Muscle of leg (tissue), 11 donors: ENCODE data around the gene DNAH14. TPM values are rescaled to one million over a fixed set of nuclear protein-coding genes. Genes with fewer than 3 reads are reported as not detected.
"Not testable (repeated sequence)": the region's sequence is repeated elsewhere in the genome, so short reads cannot be mapped to it uniquely, and the experiment has no call there.

Source experiments
- DNase-seq: peaks from one replicate; pipeline ENCODE4 v3.0.0; 2013
- H3K27ac ChIP-seq: one replicate; pipeline ENCODE4 v1.5.1; 2013; ENCODE audit warnings: mild to moderate bottlenecking, low read length, control low read depth
- H3K27me3 ChIP-seq: one replicate; pipeline ENCODE4 v1.6.1; 2013; ENCODE audit warnings: low read length; ENCODE audit not compliant: control insufficient read depth, insufficient read depth
- H3K36me3 ChIP-seq: one replicate; pipeline ENCODE4 v1.6.1; 2013; ENCODE audit warnings: low read length; ENCODE audit not compliant: control insufficient read depth, insufficient read depth
- H3K4me1 ChIP-seq: one replicate; pipeline ENCODE4 v1.6.1; 2013; ENCODE audit warnings: low read length; ENCODE audit not compliant: control insufficient read depth, insufficient read depth
- H3K4me3 ChIP-seq: one replicate; pipeline ENCODE4 v1.5.1; 2013; ENCODE audit warnings: low read length, control low read depth
- H3K9me3 ChIP-seq: replicated peaks from 2 replicates; pipeline ENCODE4 v1.6.1; 2013; ENCODE audit warnings: low read depth, low read length; ENCODE audit not compliant: control insufficient read depth
- WGBS: methylation state at CpG from one replicate; pipeline ENCODE4 v1.1.5; 2013; ENCODE audit warnings: missing lambda C conversion rate; ENCODE audit not compliant: insufficient coverage; 5-methylcytosine and 5-hydroxymethylcytosine counted together
- polyA plus RNA-seq, 8 donors: library from polyadenylated mRNA; unstranded; fragments of 120-200 nt; gene quantifications; one replicate each; pipeline versions ENCODE4 v1.2.1 to v1.2.3, GENCODE V29; 2013; ENCODE audit warnings: inconsistent platforms in 1 of 8, low replicate concordance in 1 of 8; ENCODE audit not compliant: insufficient read length in 8 of 8, insufficient read depth in 1 of 8
- total RNA-seq: library from RNA; stranded (reverse); fragments of 120-200 nt; gene quantifications from one replicate; pipeline ENCODE4 v1.2.4, GENCODE V29; 2013

Gene DNAH14
- total and polyA plus RNA-seq, 9 donors = 4.3 to 24.6 (median 6.2) TPM

- no peak for DNase-seq
- H3K9me3 ChIP-seq = no peaks in the 10 kb centered on the region
- no peaks in the 10 kb centered on the region for H3K4me1 ChIP-seq
- no peaks in the 10 kb centered on the region for H3K36me3 ChIP-seq
- no CpG with 5 or more reads among the region's 1 CpG for WGBS
- no peak overlapping the region for H3K27ac ChIP-seq
- no peak overlapping the region for H3K4me3 ChIP-seq
- no peaks in the 10 kb centered on the region for H3K27me3 ChIP-seq
Measured at GRCh38 chr1:225260319-225260718, 330.8 kb downstream of the DNAH14 start.

GRCh38 chr1:225277445-225277844 lies 348.0 kb downstream of the DNAH14 start:
- H3K9me3 ChIP-seq = no peaks in the 10 kb centered on the region
- H3K4me3 ChIP-seq = no peak overlapping the region
- no peaks in the 10 kb centered on the region for H3K27me3 ChIP-seq
- no peaks in the 10 kb centered on the region for H3K36me3 ChIP-seq
- no peak overlapping the region for H3K27ac ChIP-seq
- H3K4me1 ChIP-seq = no peaks in the 10 kb centered on the region
- WGBS = no CpG with 5 or more reads among the region's 3 CpGs
- no peak for DNase-seq

GRCh38 chr1:225280563-225280962 lies 351.1 kb downstream of the DNAH14 start:
- Histone ChIP-seq H3K4me3 (no peak overlapping the region), H3K4me1 (no peaks in the 10 kb centered on the region), H3K27me3 (no peaks in the 10 kb centered on the region), H3K9me3 (no peaks in the 10 kb centered on the region), H3K27ac (no peak overlapping the region), H3K36me3 (no peaks in the 10 kb centered on the region)
- DNase-seq = no peak

- H3K36me3 ChIP-seq = no peaks in the 10 kb centered on the region
- H3K27ac ChIP-seq = no peak overlapping the region
- H3K9me3 ChIP-seq = peaks cover 4% of the 10 kb centered on the region
- no CpG with 5 or more reads among the region's 1 CpG for WGBS
- no peak for DNase-seq
- H3K4me1 ChIP-seq = no peaks in the 10 kb centered on the region
- H3K27me3 ChIP-seq = no peaks in the 10 kb centered on the region
- no peak overlapping the region for H3K4me3 ChIP-seq
Measured at GRCh38 chr1:225290244-225290643, 360.8 kb downstream of the DNAH14 start.

GRCh38 chr1:225299624-225300023 lies 370.1 kb downstream of the DNAH14 start:
- Histone ChIP-seq H3K27me3 (no peaks in the 10 kb centered on the region), H3K4me3 (no peak overlapping the region), H3K27ac (no peak overlapping the region), H3K36me3 (no peaks in the 10 kb centered on the region), H3K9me3 (no peaks in the 10 kb centered on the region), H3K4me1 (no peaks in the 10 kb centered on the region)
- no peak for DNase-seq
- WGBS = 57% methylated on average over 1 of the region's 2 CpGs

- Histone ChIP-seq H3K4me1 (no peaks in the 10 kb centered on the region), H3K27me3 (no peaks in the 10 kb centered on the region), H3K36me3 (no peaks in the 10 kb centered on the region), H3K4me3 (no peak overlapping the region), H3K9me3 (no peaks in the 10 kb centered on the region), H3K27ac (no peak overlapping the region)
- DNase-seq = no peak
- 100% methylated on average over 1 of the region's 1 CpG for WGBS
Measured at GRCh38 chr1:225300381-225300780, 370.9 kb downstream of the DNAH14 start.

- Histone ChIP-seq H3K27me3 (no peaks in the 10 kb centered on the region), H3K4me1 (no peaks in the 10 kb centered on the region), H3K27ac (no peak overlapping the region), H3K9me3 (no peaks in the 10 kb centered on the region), H3K4me3 (no peak overlapping the region), H3K36me3 (no peaks in the 10 kb centered on the region)
- WGBS = 68% methylated on average over 3 of the region's 5 CpGs
- DNase-seq = no peak
Measured at GRCh38 chr1:225304996-225305395, 375.5 kb downstream of the DNAH14 start.

GRCh38 chr1:225310544-225310943 lies 381.1 kb downstream of the DNAH14 start:
- H3K4me1 ChIP-seq, H3K4me3 ChIP-seq, H3K27ac ChIP-seq, H3K9me3 ChIP-seq, H3K36me3 ChIP-seq, DNase-seq, H3K27me3 ChIP-seq: not testable (repeated sequence)
- no CpG with 5 or more reads among the region's 3 CpGs for WGBS

GRCh38 chr1:225318706-225319575 lies 389.5 kb downstream of the DNAH14 start:
- no peaks in the 10 kb centered on the region for H3K9me3 ChIP-seq
- no peaks in the 10 kb centered on the region for H3K27me3 ChIP-seq
- no peaks in the 10 kb centered on the region for H3K36me3 ChIP-seq
- H3K4me1 ChIP-seq = no peaks in the 10 kb centered on the region
- DNase-seq = peak; percentile 56
- H3K27ac ChIP-seq = no peak overlapping the region
- 0% methylated on average over 1 of the region's 4 CpGs for WGBS
- H3K4me3 ChIP-seq = no peak overlapping the region

GRCh38 chr1:225319871-225320270 lies 390.4 kb downstream of the DNAH14 start:
- no peaks in the 10 kb centered on the region for H3K36me3 ChIP-seq

GRCh38 chr1:225321784-225322183 lies 392.3 kb downstream of the DNAH14 start:
- peak; percentile 14 for DNase-seq
- H3K27ac ChIP-seq = no peak overlapping the region
- no peaks in the 10 kb centered on the region for H3K36me3 ChIP-seq
- no peaks in the 10 kb centered on the region for H3K9me3 ChIP-seq
- no peaks in the 10 kb centered on the region for H3K27me3 ChIP-seq
- no peaks in the 10 kb centered on the region for H3K4me1 ChIP-seq
- no peak overlapping the region for H3K4me3 ChIP-seq
- WGBS = no CpG with 5 or more reads among the region's 4 CpGs

More at GRCh38 chr1:225319871-225320270, 390.4 kb downstream of the DNAH14 start:
- Histone ChIP-seq H3K4me1 (no peaks in the 10 kb centered on the region), H3K27ac (no peak overlapping the region), H3K9me3 (no peaks in the 10 kb centered on the region), H3K27me3 (no peaks in the 10 kb centered on the region), H3K4me3 (no peak overlapping the region)
- peak; percentile 4 for DNase-seq
